Ovary (tissue), 9 donors: ENCODE data around the gene NAA80. TPM values are rescaled to one million over a fixed set of nuclear protein-coding genes. Genes with fewer than 3 reads are reported as not detected.
A peak's percentile ranks its signal among the peaks of the same experiment; 100 is the strongest.

Source experiments
- DNase-seq, 5 donors: peaks; one replicate each; pipeline ENCODE4 v3.0.0-alpha.2; 2019 to 2020
- H3K27ac ChIP-seq, 2 donors: fragments of 200-600 bp; one replicate each; pipeline versions ENCODE4 v1.5.1 to v1.8.0; 2019 to 2022
- H3K27me3 ChIP-seq: fragments of 200-600 bp; one replicate; pipeline ENCODE4 v1.8.0; 2022
- H3K36me3 ChIP-seq: fragments of 200-600 bp; sonication (generic); one replicate; pipeline ENCODE4 v1.5.1; 2019
- H3K4me1 ChIP-seq: one replicate; pipeline ENCODE4 v1.8.1; 2013; ENCODE audit warnings: mild to moderate bottlenecking, moderate library complexity; ENCODE audit not compliant: insufficient read depth
- H3K4me3 ChIP-seq: fragments of 200-600 bp; sonication (generic); one replicate; pipeline ENCODE4 v1.5.1; 2017
- H3K9me3 ChIP-seq, 2 donors: fragments of 200-600 bp in 1 of 2; sonication (generic) in 1 of 2; one replicate each; pipeline versions ENCODE4 v1.5.1 to v1.8.1; 2013 to 2019; ENCODE audit warnings: mild to moderate bottlenecking in 1 of 2, moderate library complexity in 1 of 2
- CTCF ChIP-seq, 3 donors: fragments of 450-650 bp in 2 of 3; fragments of 200-600 bp in 1 of 3; IDR thresholded peaks; one replicate each; pipeline versions ENCODE4 v1.5.1 to v1.8.0; 2016 to 2022; ENCODE audit warnings: antibody characterized with exemption in 3 of 3, mild to moderate bottlenecking in 1 of 3
- EP300 ChIP-seq: sonication (generic); formaldehyde crosslinking; IDR thresholded peaks from one replicate; pipeline ENCODE4 v1.6.1; 2017; ENCODE audit warnings: antibody characterized with exemption
- POLR2A ChIP-seq: fragments of 450-650 bp; IDR thresholded peaks from one replicate; pipeline ENCODE4 v1.6.1; 2017; ENCODE audit warnings: antibody characterized with exemption, mild to moderate bottlenecking, moderate library complexity
- WGBS, 3 donors: extraction: QIAGEN DNeasy Blood & Tissue Kit in 1 of 3; methylation state at CpG; one replicate each; pipeline versions ENCODE4 v1.1.5 to v1.1.7; 2013 to 2017; 5-methylcytosine and 5-hydroxymethylcytosine counted together
- intact Hi-C, 4 donors: fragments of 100-400 bp; cut with DNase I; formaldehyde crosslinking; loops; one replicate each; pipeline versions ENCODE4 v1.11.0 to v1.15.1; 2022 to 2023
- polyA plus RNA-seq, 2 donors: library from polyadenylated mRNA; stranded (reverse); fragments of 200-250 nt in 1 of 2; fragments of 350-450 nt in 1 of 2; fragmentation: Illumina TruSeq in 1 of 2; extraction: RNeasy Lipid Tissue Mini Kit (QIAGEN cat#74804) in 1 of 2; gene quantifications; one replicate each; pipeline ENCODE4 v1.2.3, GENCODE V29; 2013 to 2014
- total RNA-seq, 7 donors: library from RNA; depleted of rRNA in 2 of 7; stranded (reverse); fragments of >200 nt in 2 of 7; fragmentation: NEBNext Ultra II Directional in 3 of 7; extraction: Animal tissue kit (Norgen Biotek cat#: 25700) in 3 of 7; gene quantifications; one replicate each; pipeline versions ENCODE4 v1.1.0 to v1.2.4, GENCODE V29; 2016 to 2023
- donor health status: DM: no; HTN: no; CAD: no; lungs with moderate emphysema.
- donor health status: DM: no; HTN: no; CAD: no.
- donor health status: Bipolar disorder and iron deficiency.
- donor health status: DM: yes; HTN: yes; CAD: no.
- donor health status: DM: no; HTN: no; CAD: no.
- donor health status: DM: yes; HTN: yes; CAD: no.

NAA80 gene
- total and polyA plus RNA-seq, 9 donors = 2.6 to 15.7 (median 11.5) TPM

GRCh38 chr3:50325497-50326181 is 26.4 kb upstream of the NAA80 start:
- H3K27me3 ChIP-seq = no peaks in the 10 kb centered on the region
- H3K27ac ChIP-seq = no peak overlapping the region
- WGBS, 3 donors = 83 to 88% (median 85%) methylated on average over 11 of the region's 11 CpGs
- no peak for DNase-seq
- TF ChIP-seq POLR2A = no peak
- no peak for TF ChIP-seq CTCF (IDR thresholded peaks at IDR 0.05)
- no peak for TF ChIP-seq EP300
- peaks cover 9% of the 10 kb centered on the region for H3K4me1 ChIP-seq
- intact Hi-C loops = loop anchor here in 1 of 4 donors (10.0 kb wide), 1 partner anchor 61 kb away; the partner anchor contains the start of gene SEMA3B
- H3K4me3 ChIP-seq = no peak overlapping the region
- H3K9me3 ChIP-seq = no peaks in the 10 kb centered on the region
- H3K36me3 ChIP-seq = no peaks in the 10 kb centered on the region

GRCh38 chr3:50325113-50325480 is 25.9 kb upstream of the NAA80 start:
- TF ChIP-seq EP300 (no peak), CTCF (IDR thresholded peaks at IDR 0.05) (no peak), POLR2A (no peak)
- no peak for DNase-seq
- Histone ChIP-seq H3K4me3 (no peak overlapping the region), H3K27me3 (no peaks in the 10 kb centered on the region), H3K9me3 (no peaks in the 10 kb centered on the region), H3K36me3 (no peaks in the 10 kb centered on the region), H3K27ac (no peak overlapping the region), H3K4me1 (peaks cover 15% of the 10 kb centered on the region)
- intact Hi-C loops = loop anchor here in 1 of 4 donors (10.0 kb wide), 1 partner anchor 60 kb away; the partner anchor contains the start of gene SEMA3B
- 73 to 83% (median 81%) methylated on average over 2 of the region's 2 CpGs for WGBS, 3 donors

GRCh38 chr3:50324351-50325112 is 25.3 kb upstream of the NAA80 start:
- H3K9me3 ChIP-seq = no peaks in the 10 kb centered on the region
- WGBS, 3 donors = 50 to 53% (median 50%) methylated on average over 4 of the region's 4 CpGs
- no peak overlapping the region for H3K4me3 ChIP-seq
- peak overlapping the region in 1 of 2 donors; percentile 95 for H3K27ac ChIP-seq
- no peaks in the 10 kb centered on the region for H3K36me3 ChIP-seq
- intact Hi-C loops = loop anchor here in 1 of 4 donors (10.0 kb wide), 1 partner anchor 60 kb away; the partner anchor contains the start of gene SEMA3B
- H3K27me3 ChIP-seq = no peaks in the 10 kb centered on the region
- H3K4me1 ChIP-seq = peaks cover 20% of the 10 kb centered on the region
- peak; percentile 59 to 80 (median 72) for DNase-seq
- TF ChIP-seq POLR2A = no peak
- TF ChIP-seq CTCF (IDR thresholded peaks at IDR 0.05) = peak; percentile 41 to 70 (median 64)

GRCh38 chr3:50323614-50324199 is 24.5 kb upstream of the NAA80 start:
- WGBS, 3 donors = 69 to 77% (median 69%) methylated on average over 5 of the region's 5 CpGs
- peak overlapping the region in 1 of 2 donors; percentile 95 for H3K27ac ChIP-seq
- intact Hi-C loops = loop anchor here in 1 of 4 donors (10.0 kb wide), 1 partner anchor 59 kb away; the partner anchor contains the start of gene SEMA3B

More at GRCh38 chr3:50323614-50324199, 24.5 kb upstream of the NAA80 start:
- TF ChIP-seq EP300 (no peak), CTCF (IDR thresholded peaks at IDR 0.05) (no peak), POLR2A (no peak)
- Histone ChIP-seq H3K4me3 (no peak overlapping the region), H3K4me1 (peaks cover 24% of the 10 kb centered on the region), H3K36me3 (no peaks in the 10 kb centered on the region), H3K9me3 (no peaks in the 10 kb centered on the region), H3K27me3 (no peaks in the 10 kb centered on the region)
- DNase-seq = peak in 2 of 5 donors; percentile 44 to 48
